ENCODE measurements around the gene C12orf42. TPM values are rescaled to one million over a fixed set of nuclear protein-coding genes. Genes with fewer than 3 reads are reported as not detected.

C12orf42 gene
- total RNA-seq, 4 donors from 2014 or later: 1.2 TPM; not detected in 3

GRCh38 chr12:103257763-103258162, 238.0 kb downstream of the C12orf42 start:
- TF ChIP-seq CTCF (IDR thresholded peaks at IDR 0.05): no peak
- TF ChIP-seq EP300 (IDR thresholded peaks at IDR 0.05): no peak
- no peak for TF ChIP-seq POLR2A (IDR thresholded peaks at IDR 0.05)
- WGBS, 2 donors: 79 to 84% methylated on average over 2 of the region's 2 CpGs
- no peak overlapping the region for H3K27ac ChIP-seq
- no peaks in the 10 kb centered on the region for H3K4me1 ChIP-seq
- DNase-seq (ENCODE audit: low spot score in 2 of 2): no peak
- no peaks in the 10 kb centered on the region for H3K9me3 ChIP-seq
- H3K27me3 ChIP-seq: no peaks in the 10 kb centered on the region
- H3K4me3 ChIP-seq: no peak overlapping the region
- no peaks in the 10 kb centered on the region for H3K36me3 ChIP-seq

Other genes with a start within 250 kb of the C12orf42 start
- gene STAB2, start 91.3 kb upstream of the C12orf42 start, total RNA-seq: under 1 TPM in 1 of 4 donors, not detected in 3; 0.20 TPM

All from tibial nerve (tissue), 4 donors.